ENCODE measurements around the gene RYK.

Gene RYK

GRCh38 chr3:134146666-134147065 lies 104.0 kb downstream of the RYK start:
- no peak for TF ChIP-seq CTCF (IDR thresholded peaks at IDR 0.05)
- no peak overlapping the region for H3K27ac ChIP-seq
- H3K36me3 ChIP-seq (ENCODE audit: control insufficient read depth, insufficient read depth, low read length) = no peaks in the 10 kb centered on the region
- H3K79me2 ChIP-seq = no peaks in the 10 kb centered on the region
- H3K9me3 ChIP-seq (ENCODE audit: control insufficient read depth, low read length) = no peaks in the 10 kb centered on the region
- no peaks in the 10 kb centered on the region for H3K4me1 ChIP-seq
- H2AFZ ChIP-seq = no peak overlapping the region
- H3K4me2 ChIP-seq (ENCODE audit: low read length) = no peak overlapping the region
- no peak overlapping the region for H3K9ac ChIP-seq
- no peaks in the 10 kb centered on the region for H3K27me3 ChIP-seq (ENCODE audit: control insufficient read depth, insufficient read depth, low read length)
- H3K4me3 ChIP-seq (ENCODE audit: low read depth, low read length) = no peak overlapping the region

- Histone ChIP-seq H3K36me3 (ENCODE audit: control insufficient read depth, insufficient read depth, low read length) (no peaks in the 10 kb centered on the region), H3K4me3 (ENCODE audit: low read depth, low read length) (no peak overlapping the region), H3K79me2 (no peaks in the 10 kb centered on the region), H2AFZ (no peak overlapping the region), H3K4me2 (ENCODE audit: low read length) (no peak overlapping the region), H3K9ac (no peak overlapping the region), H3K27me3 (ENCODE audit: control insufficient read depth, insufficient read depth, low read length) (no peaks in the 10 kb centered on the region), H3K9me3 (ENCODE audit: control insufficient read depth, low read length) (no peaks in the 10 kb centered on the region), H3K27ac (no peak overlapping the region), H3K4me1 (no peaks in the 10 kb centered on the region)
- no peak for TF ChIP-seq CTCF (IDR thresholded peaks at IDR 0.05)
Observed at GRCh38 chr3:134145183-134145582, 105.5 kb downstream of the RYK start.

GRCh38 chr3:134144694-134145093 lies 106.0 kb downstream of the RYK start:
- no peaks in the 10 kb centered on the region for H3K27me3 ChIP-seq (ENCODE audit: control insufficient read depth, insufficient read depth, low read length)
- H3K9me3 ChIP-seq (ENCODE audit: control insufficient read depth, low read length) = no peaks in the 10 kb centered on the region
- no peaks in the 10 kb centered on the region for H3K36me3 ChIP-seq (ENCODE audit: control insufficient read depth, insufficient read depth, low read length)
- peak overlapping the region; percentile 40 for H3K27ac ChIP-seq
- H3K4me2 ChIP-seq (ENCODE audit: low read length) = no peak overlapping the region
- no peak overlapping the region for H3K4me3 ChIP-seq (ENCODE audit: low read depth, low read length)
- H3K9ac ChIP-seq = no peak overlapping the region
- H2AFZ ChIP-seq = no peak overlapping the region
- TF ChIP-seq CTCF (IDR thresholded peaks at IDR 0.05) = no peak
- H3K79me2 ChIP-seq = no peaks in the 10 kb centered on the region
- H3K4me1 ChIP-seq = no peaks in the 10 kb centered on the region

- H3K4me2 ChIP-seq (ENCODE audit: low read length) = no peak overlapping the region
- peak overlapping the region; percentile 40 for H3K27ac ChIP-seq
- H3K9ac ChIP-seq = no peak overlapping the region
- no peaks in the 10 kb centered on the region for H3K27me3 ChIP-seq (ENCODE audit: control insufficient read depth, insufficient read depth, low read length)
- no peaks in the 10 kb centered on the region for H3K36me3 ChIP-seq (ENCODE audit: control insufficient read depth, insufficient read depth, low read length)
- H2AFZ ChIP-seq = no peak overlapping the region
- H3K4me1 ChIP-seq = no peaks in the 10 kb centered on the region
- TF ChIP-seq CTCF (IDR thresholded peaks at IDR 0.05) = no peak
- H3K79me2 ChIP-seq = no peaks in the 10 kb centered on the region
- H3K4me3 ChIP-seq (ENCODE audit: low read depth, low read length) = no peak overlapping the region
- H3K9me3 ChIP-seq (ENCODE audit: control insufficient read depth, low read length) = no peaks in the 10 kb centered on the region
Observed at GRCh38 chr3:134143828-134144401, 106.7 kb downstream of the RYK start.

- no peak overlapping the region for H3K27ac ChIP-seq
- H3K27me3 ChIP-seq (ENCODE audit: control insufficient read depth, insufficient read depth, low read length) = no peaks in the 10 kb centered on the region
- H3K4me3 ChIP-seq (ENCODE audit: low read depth, low read length) = no peak overlapping the region
- no peak overlapping the region for H3K4me2 ChIP-seq (ENCODE audit: low read length)
- no peak overlapping the region for H3K9ac ChIP-seq
- no peak for TF ChIP-seq CTCF (IDR thresholded peaks at IDR 0.05)
- no peaks in the 10 kb centered on the region for H3K4me1 ChIP-seq
- H2AFZ ChIP-seq = no peak overlapping the region
- H3K79me2 ChIP-seq = no peaks in the 10 kb centered on the region
- H3K9me3 ChIP-seq (ENCODE audit: control insufficient read depth, low read length) = no peaks in the 10 kb centered on the region
- no peaks in the 10 kb centered on the region for H3K36me3 ChIP-seq (ENCODE audit: control insufficient read depth, insufficient read depth, low read length)
Observed at GRCh38 chr3:134136604-134137003, 114.1 kb downstream of the RYK start.

Measured in parathyroid adenoma (tissue), 2 donors.